ENCODE measurements around the gene MMP21.

DNA sequence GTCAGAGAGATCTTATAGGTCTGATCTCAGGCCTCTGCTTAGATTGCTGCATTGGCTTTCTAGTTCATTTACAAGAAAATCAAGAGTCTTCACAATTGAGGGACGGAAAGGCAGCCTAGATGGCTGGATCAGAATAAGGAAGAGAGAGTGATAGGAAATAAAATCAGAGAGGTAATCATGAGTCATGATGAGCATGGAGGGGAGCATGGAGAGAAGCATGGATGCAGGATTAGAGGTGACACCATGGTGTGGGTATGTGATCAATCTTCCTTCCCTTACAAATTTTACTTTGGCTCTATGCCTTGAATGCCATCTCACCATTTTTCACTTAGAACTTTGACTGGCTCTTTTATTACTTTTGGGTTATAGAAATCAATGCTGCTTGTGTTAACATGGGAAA is 49.1 kb upstream of the MMP21 start:
- TF ChIP-seq, protein P1, sequence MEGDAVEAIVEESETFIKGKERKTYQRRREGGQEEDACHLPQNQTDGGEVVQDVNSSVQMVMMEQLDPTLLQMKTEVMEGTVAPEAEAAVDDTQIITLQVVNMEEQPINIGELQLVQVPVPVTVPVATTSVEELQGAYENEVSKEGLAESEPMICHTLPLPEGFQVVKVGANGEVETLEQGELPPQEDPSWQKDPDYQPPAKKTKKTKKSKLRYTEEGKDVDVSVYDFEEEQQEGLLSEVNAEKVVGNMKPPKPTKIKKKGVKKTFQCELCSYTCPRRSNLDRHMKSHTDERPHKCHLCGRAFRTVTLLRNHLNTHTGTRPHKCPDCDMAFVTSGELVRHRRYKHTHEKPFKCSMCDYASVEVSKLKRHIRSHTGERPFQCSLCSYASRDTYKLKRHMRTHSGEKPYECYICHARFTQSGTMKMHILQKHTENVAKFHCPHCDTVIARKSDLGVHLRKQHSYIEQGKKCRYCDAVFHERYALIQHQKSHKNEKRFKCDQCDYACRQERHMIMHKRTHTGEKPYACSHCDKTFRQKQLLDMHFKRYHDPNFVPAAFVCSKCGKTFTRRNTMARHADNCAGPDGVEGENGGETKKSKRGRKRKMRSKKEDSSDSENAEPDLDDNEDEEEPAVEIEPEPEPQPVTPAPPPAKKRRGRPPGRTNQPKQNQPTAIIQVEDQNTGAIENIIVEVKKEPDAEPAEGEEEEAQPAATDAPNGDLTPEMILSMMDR (IDR thresholded peaks at IDR 0.05; ENCODE audit: poor library complexity, severe bottlenecking), result no peak
- TF ChIP-seq SMC3 (conservative IDR thresholded peaks at IDR 0.05; ENCODE audit: poor library complexity) (no peak), EP300 (conservative IDR thresholded peaks at IDR 0.05; ENCODE audit: poor library complexity, severe bottlenecking) (no peak)
- TF ChIP-seq, protein P2, sequence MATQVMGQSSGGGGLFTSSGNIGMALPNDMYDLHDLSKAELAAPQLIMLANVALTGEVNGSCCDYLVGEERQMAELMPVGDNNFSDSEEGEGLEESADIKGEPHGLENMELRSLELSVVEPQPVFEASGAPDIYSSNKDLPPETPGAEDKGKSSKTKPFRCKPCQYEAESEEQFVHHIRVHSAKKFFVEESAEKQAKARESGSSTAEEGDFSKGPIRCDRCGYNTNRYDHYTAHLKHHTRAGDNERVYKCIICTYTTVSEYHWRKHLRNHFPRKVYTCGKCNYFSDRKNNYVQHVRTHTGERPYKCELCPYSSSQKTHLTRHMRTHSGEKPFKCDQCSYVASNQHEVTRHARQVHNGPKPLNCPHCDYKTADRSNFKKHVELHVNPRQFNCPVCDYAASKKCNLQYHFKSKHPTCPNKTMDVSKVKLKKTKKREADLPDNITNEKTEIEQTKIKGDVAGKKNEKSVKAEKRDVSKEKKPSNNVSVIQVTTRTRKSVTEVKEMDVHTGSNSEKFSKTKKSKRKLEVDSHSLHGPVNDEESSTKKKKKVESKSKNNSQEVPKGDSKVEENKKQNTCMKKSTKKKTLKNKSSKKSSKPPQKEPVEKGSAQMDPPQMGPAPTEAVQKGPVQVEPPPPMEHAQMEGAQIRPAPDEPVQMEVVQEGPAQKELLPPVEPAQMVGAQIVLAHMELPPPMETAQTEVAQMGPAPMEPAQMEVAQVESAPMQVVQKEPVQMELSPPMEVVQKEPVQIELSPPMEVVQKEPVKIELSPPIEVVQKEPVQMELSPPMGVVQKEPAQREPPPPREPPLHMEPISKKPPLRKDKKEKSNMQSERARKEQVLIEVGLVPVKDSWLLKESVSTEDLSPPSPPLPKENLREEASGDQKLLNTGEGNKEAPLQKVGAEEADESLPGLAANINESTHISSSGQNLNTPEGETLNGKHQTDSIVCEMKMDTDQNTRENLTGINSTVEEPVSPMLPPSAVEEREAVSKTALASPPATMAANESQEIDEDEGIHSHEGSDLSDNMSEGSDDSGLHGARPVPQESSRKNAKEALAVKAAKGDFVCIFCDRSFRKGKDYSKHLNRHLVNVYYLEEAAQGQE (IDR thresholded peaks at IDR 0.05; ENCODE audit: borderline replicate concordance), result no peak

Measured in neural cell (in vitro differentiated cells).